Skeletal muscle satellite cell (primary cell): ENCODE measurements around the gene MRPL51. TPM values are rescaled to one million over a fixed set of nuclear protein-coding genes. Genes with fewer than 3 reads are reported as not detected.
"Not testable (repeated sequence)": the region's sequence is repeated elsewhere in the genome, so short reads cannot be mapped to it uniquely, and the experiment has no call there.

Experiments used
- H3K27me3 ChIP-seq: 2 replicates; pipeline ENCODE4 v1.7.0; 2013; ENCODE audit warnings: low read length; ENCODE audit not compliant: control insufficient read depth, insufficient read depth
- H3K36me3 ChIP-seq: 2 replicates; pipeline ENCODE4 v1.7.0; 2013; ENCODE audit warnings: mild to moderate bottlenecking, control low read depth, low read length; ENCODE audit not compliant: insufficient read depth
- H3K4me1 ChIP-seq: 2 replicates; pipeline ENCODE4 v1.7.0; 2013; ENCODE audit warnings: low read length; ENCODE audit not compliant: control insufficient read depth, insufficient read depth
- H3K4me2 ChIP-seq: 2 replicates; pipeline ENCODE4 v1.7.0; 2013; ENCODE audit warnings: mild to moderate bottlenecking, low read length
- H3K4me3 ChIP-seq: 2 replicates; pipeline ENCODE4 v1.7.0; 2013; ENCODE audit warnings: low read length
- H3K9ac ChIP-seq: 2 replicates; pipeline ENCODE4 v1.7.0; 2013; ENCODE audit warnings: mild to moderate bottlenecking, low read depth, low read length, moderate library complexity
- H3K9me3 ChIP-seq: replicated peaks from 2 replicates; pipeline ENCODE4 v1.7.0; 2013; ENCODE audit warnings: mild to moderate bottlenecking, control low read depth, low read length
- total RNA-seq: library from RNA; depleted of rRNA; stranded (reverse); fragments of >200 nt; gene quantifications from 2 replicates; pipeline ENCODE4 v1.2.3, GENCODE V29; 2012; rRNA removed

MRPL51 gene
- 106 and 117 TPM in 2 replicates for total RNA-seq

DNA sequence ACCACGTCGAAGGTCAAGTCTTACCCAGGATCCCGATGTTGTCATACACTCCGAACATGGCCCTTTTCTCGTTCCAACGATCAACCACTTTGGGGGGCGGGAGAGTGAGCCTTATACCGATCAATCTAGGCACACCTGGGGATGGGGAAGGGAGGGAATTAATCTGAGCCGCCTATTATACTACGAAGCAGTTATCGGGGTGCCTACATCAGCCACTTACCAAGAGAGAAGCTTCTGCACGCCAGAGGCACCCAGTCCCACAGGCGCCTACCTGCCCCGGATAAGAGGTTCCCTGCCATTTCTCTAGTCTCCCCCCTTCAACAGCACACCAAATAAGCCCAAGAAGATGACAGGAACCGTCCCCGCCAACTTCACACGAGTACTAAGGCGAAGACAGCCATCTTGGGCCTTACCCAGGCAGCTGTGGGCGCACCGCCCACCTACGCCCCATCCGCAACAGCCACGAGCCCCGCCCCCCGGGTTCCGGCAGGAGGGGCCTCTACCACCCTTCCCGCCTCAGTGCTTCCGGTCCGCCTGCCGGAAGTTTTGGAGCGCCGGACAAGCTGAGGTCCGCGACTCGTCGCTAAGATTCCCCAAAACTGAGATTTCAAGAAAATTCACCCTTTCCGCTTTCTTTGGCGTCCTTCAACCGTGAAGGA lies at the start of gene MRPL51:
Gene MRPL51, minus strand, starts transcription at position 425 of the 659 bp plus-strand sequence. Its CDS starts 126 bp downstream, at position 299.
- peaks cover 21% of the 10 kb centered on the region for H3K4me1 ChIP-seq
- peak within 1 kb of the TSS; percentile 96 for H3K4me3 ChIP-seq
- peak within 1 kb of the TSS; percentile 95 for H3K9ac ChIP-seq
- H3K9me3 ChIP-seq = no peaks in the 10 kb centered on the region
- peak within 1 kb of the TSS; percentile 91 for H3K4me2 ChIP-seq
- H3K36me3 ChIP-seq = peaks cover 20% of the 10 kb centered on the region
- no peaks in the 10 kb centered on the region for H3K27me3 ChIP-seq

DNA sequence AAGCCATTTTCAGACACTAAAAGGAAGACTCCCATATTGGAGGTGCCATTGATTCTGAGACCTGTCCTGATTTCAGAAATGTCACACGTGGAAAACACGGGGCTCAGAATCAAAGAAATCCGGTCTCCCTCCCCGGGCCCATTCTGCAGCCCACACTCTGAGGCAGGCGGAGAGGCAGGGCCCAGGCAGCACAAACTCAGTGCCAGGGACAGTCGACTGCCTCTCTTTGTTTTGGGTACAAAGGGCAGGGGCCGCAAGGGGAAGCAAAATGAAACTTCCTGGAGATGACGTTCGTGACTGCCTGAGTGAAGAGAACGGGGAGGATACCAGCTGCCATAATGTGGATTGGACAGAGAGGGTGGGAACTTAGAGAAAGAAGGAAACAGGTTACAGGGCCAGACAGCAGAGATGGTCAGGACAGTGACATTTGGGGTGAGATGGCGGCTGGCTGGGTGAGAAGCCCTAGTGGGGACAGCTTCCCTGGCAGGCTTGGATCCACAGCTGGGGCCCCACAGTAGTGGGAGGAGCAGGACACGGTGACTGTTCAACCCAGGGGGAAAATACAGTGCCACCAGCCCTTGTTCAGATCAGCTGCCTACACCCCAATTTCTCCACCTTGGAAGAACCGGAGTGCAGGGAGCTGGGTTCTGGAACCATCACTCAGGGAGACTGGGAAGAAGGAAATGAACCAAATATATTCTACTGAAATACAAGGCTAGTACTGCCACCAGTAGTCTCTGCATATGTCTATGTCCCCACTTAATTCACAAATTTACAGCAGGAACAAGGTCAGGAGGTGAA lies 49.3 kb upstream of the MRPL51 start:
- H3K9ac ChIP-seq = peak overlapping the region; percentile 62
- H3K4me3 ChIP-seq = peak overlapping the region; percentile 26
- H3K9me3 ChIP-seq = no peaks in the 10 kb centered on the region
- H3K4me1 ChIP-seq = peaks cover 53% of the 10 kb centered on the region
- H3K36me3 ChIP-seq = peaks cover 65% of the 10 kb centered on the region
- H3K4me2 ChIP-seq = peak overlapping the region; percentile 74
- H3K27me3 ChIP-seq = no peaks in the 10 kb centered on the region

DNA sequence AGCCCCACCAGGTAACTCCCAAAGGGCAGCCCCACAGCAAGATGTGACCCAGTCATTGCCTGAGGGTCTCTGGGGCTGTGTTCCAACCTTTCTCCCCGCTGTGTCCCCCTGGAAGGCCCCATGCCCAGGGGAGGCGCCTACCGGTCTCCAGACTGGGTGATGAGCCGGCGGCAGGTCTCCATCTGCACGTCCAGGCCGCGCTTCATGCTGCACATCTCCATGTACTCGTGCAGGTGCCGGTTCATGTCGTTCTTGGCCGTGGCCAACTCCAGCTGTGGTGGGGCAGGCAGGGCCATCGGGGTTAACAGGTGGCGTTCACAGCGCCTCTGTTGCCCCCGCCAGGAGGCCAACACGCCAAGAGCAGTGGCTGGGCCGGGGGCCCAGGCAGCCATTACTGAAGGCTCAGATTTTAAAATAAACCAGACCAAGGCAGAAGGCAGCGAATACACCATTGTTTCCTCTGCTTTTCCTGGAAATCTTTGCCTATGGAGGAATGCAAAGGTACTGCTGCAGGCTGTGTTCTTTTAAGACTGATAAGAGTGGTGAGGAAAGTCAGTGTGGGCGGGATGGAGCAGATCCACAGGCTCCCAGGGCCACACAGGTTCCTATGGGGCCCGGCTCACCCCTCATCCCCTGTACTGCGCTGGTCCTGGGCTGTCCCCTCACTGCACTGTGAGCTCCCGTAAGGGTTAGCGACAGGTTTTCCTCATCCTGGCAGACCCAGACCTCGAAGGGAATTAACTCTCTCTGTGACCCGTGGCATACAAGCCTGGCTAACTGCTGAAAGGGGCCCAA lies 48.5 kb upstream of the MRPL51 start:
- H3K36me3 ChIP-seq = peaks cover 65% of the 10 kb centered on the region
- peak overlapping the region; percentile 74 for H3K4me2 ChIP-seq
- peak overlapping the region; percentile 62 for H3K9ac ChIP-seq
- peaks cover 56% of the 10 kb centered on the region for H3K4me1 ChIP-seq
- no peaks in the 10 kb centered on the region for H3K27me3 ChIP-seq
- no peak overlapping the region for H3K4me3 ChIP-seq
- no peaks in the 10 kb centered on the region for H3K9me3 ChIP-seq

DNA sequence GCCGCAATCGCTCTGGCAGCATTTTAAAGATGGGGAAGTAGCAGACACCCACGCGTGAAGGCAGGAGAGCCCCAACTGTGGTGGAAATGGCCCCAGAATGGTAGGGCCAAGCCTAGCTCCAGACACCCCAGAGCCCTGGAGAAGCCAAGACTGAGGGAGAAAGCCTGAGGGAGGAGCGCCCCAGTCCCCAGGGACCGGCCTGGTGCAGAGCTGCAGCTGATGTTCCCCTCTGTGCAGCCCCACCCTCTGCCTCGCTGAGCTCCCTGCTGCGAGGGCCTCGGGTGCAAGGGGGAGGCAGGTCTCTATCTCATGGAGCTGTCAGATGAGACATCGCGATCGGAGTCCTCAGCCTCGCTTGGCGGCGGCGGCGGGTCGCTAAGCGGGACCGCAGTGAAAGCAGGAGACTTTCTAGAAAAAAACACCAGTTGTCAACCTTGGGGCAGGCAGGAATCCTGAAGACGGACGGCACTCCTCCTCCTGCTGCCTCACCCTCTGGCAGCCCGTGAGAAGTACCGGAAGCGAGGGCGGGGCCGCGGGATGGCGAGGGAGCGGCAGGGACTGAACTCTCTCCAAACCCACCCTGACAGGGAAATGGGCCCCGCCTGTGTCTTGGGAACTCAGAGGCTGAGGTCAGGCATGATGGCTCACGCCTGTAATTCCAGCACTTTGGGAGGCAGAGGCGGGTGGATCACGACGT lies 47.3 kb upstream of the MRPL51 start:
- Histone ChIP-seq H3K9me3 (no peaks in the 10 kb centered on the region), H3K4me2 (peak overlapping the region; percentile 74), H3K4me3 (peak overlapping the region; percentile 27), H3K27me3 (no peaks in the 10 kb centered on the region), H3K4me1 (peaks cover 62% of the 10 kb centered on the region), H3K9ac (peak overlapping the region; percentile 48), H3K36me3 (peaks cover 69% of the 10 kb centered on the region)

DNA sequence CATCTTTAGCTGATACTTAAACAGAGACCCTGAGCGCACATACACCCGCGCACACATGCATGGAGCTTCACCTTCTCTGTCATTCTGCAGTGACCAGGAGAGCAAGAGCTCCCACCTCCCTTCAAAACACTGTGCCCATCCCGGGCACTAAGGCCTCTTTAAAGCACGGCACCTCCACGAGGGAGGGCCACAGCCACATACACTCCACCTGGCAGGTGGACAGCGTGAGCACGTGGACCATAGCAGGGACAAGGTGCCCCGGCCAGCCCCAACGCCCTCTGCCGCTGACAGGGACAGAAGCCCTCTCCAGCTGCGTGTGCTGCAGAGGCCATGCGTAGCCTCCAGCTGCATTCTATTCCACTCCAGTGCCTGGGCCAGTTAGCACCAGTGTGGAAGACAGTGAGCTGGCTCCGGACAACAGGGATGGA lies 46.7 kb upstream of the MRPL51 start:
- Histone ChIP-seq H3K9ac (peak overlapping the region; percentile 48), H3K9me3 (no peaks in the 10 kb centered on the region), H3K4me2 (peak overlapping the region; percentile 74), H3K27me3 (no peaks in the 10 kb centered on the region), H3K4me3 (no peak overlapping the region), H3K4me1 (peaks cover 62% of the 10 kb centered on the region), H3K36me3 (peaks cover 74% of the 10 kb centered on the region)

DNA sequence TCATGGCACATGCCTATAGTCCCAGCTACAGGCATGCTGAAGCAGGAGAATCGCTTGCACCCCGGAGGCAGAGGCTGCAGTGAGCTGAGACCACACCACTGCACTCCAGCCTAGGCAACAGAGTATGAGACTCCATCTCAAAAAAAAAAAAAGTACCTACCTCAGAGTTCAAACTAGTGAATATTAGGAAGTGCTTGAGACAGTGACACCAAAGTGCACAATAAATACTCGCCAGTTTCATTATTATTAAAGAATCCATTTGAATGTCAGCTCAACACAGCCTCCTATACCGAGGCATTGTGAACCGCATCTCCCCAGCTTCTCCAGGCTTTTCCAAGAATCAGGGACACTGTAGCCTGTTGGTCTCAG lies 46.2 kb upstream of the MRPL51 start:
- peaks cover 62% of the 10 kb centered on the region for H3K4me1 ChIP-seq
- H3K9ac ChIP-seq = no peak overlapping the region
- H3K36me3 ChIP-seq = peaks cover 71% of the 10 kb centered on the region
- no peaks in the 10 kb centered on the region for H3K9me3 ChIP-seq
- no peaks in the 10 kb centered on the region for H3K27me3 ChIP-seq
- no peak overlapping the region for H3K4me3 ChIP-seq
- no peak overlapping the region for H3K4me2 ChIP-seq

DNA sequence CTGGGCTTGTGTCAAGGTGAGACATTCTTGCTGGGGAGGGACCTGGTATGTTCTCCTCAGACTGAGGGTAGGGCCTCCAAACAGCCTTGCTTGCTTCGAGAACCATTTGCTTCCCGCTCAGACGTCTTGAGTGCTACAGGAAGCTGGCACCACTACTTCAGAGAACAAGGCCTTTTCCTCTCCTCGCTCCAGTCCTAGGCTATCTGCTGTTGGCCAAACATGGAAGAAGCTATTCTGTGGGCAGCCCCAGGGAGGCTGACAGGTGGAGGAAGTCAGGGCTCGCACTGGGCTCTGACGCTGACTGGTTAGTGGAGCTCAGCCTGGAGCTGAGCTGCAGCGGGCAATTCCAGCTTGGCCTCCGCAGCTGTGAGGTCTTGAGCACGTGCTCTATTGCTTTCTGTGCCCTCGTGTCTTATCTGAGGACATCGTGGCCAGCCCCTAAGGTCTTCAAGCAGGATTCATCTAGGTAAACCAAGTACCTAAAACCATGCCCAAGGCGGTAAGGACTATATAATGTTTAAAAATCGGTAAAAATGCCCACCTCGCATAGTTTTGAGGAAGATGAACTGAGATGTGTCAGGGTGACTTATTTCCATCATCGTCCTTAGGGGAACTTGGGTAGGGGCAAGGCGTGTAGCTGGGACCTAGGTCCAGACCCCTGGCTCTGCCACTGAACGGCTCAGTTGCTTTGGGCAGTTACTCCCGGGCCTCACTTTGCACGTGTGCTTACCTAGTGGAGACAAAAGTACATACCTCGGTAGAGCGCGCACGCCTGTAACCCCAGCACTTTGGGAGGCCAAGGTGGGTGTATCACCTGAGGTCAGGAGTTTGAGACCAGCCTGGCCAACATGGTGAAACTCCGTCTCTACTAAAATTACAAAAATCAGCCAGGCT lies 45.6 kb upstream of the MRPL51 start:
- Histone ChIP-seq H3K4me3 (no peak overlapping the region), H3K4me1 (peaks cover 66% of the 10 kb centered on the region), H3K9me3 (no peaks in the 10 kb centered on the region), H3K36me3 (peaks cover 70% of the 10 kb centered on the region), H3K9ac (peak overlapping the region; percentile 2), H3K27me3 (no peaks in the 10 kb centered on the region), H3K4me2 (peak overlapping the region; percentile 8)

DNA sequence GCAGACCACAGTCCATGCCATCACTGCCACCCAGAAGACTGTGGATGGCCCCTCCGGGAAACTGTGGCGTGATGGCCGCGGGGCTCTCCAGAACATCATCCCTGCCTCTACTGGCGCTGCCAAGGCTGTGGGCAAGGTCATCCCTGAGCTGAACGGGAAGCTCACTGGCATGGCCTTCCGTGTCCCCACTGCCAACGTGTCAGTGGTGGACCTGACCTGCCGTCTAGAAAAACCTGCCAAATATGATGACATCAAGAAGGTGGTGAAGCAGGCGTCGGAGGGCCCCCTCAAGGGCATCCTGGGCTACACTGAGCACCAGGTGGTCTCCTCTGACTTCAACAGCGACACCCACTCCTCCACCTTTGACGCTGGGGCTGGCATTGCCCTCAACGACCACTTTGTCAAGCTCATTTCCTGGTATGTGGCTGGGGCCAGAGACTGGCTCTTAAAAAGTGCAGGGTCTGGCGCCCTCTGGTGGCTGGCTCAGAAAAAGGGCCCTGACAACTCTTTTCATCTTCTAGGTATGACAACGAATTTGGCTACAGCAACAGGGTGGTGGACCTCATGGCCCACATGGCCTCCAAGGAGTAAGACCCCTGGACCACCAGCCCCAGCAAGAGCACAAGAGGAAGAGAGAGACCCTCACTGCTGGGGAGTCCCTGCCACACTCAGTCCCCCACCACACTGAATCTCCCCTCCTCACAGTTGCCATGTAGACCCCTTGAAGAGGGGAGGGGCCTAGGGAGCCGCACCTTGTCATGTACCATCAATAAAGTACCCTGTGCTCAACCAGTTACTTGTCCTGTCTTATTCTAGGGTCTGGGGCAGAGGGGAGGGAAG lies 44.7 kb upstream of the MRPL51 start:
- peaks cover 64% of the 10 kb centered on the region for H3K36me3 ChIP-seq
- peak overlapping the region; percentile 94 for H3K4me3 ChIP-seq
- H3K4me1 ChIP-seq = peaks cover 69% of the 10 kb centered on the region

DNA sequence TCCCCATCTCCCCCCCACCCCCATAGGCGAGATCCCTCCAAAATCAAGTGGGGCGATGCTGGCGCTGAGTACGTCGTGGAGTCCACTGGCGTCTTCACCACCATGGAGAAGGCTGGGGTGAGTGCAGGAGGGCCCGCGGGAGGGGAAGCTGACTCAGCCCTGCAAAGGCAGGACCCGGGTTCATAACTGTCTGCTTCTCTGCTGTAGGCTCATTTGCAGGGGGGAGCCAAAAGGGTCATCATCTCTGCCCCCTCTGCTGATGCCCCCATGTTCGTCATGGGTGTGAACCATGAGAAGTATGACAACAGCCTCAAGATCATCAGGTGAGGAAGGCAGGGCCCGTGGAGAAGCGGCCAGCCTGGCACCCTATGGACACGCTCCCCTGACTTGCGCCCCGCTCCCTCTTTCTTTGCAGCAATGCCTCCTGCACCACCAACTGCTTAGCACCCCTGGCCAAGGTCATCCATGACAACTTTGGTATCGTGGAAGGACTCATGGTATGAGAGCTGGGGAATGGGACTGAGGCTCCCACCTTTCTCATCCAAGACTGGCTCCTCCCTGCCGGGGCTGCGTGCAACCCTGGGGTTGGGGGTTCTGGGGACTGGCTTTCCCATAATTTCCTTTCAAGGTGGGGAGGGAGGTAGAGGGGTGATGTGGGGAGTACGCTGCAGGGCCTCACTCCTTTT lies 44.0 kb upstream of the MRPL51 start:
- Histone ChIP-seq H3K9me3 (no peaks in the 10 kb centered on the region), H3K4me3 (peak overlapping the region; percentile 94), H3K9ac (peak overlapping the region; percentile 96), H3K27me3 (no peaks in the 10 kb centered on the region), H3K4me2 (peak overlapping the region; percentile 97), H3K4me1 (peaks cover 69% of the 10 kb centered on the region), H3K36me3 (peaks cover 58% of the 10 kb centered on the region)

More for the DNA sequence above, 44.7 kb upstream of the MRPL51 start:
- Histone ChIP-seq H3K9ac (peak overlapping the region; percentile 96), H3K4me2 (peak overlapping the region; percentile 97)
- H3K9me3 ChIP-seq, H3K27me3 ChIP-seq: not testable (repeated sequence)
